Sigmoid colon (tissue), 7 donors: ENCODE measurements around the gene BMP3. TPM values are rescaled to one million over a fixed set of nuclear protein-coding genes. Genes with fewer than 3 reads are reported as not detected.

ENCODE experiments used
- DNase-seq: peaks from one replicate; pipeline ENCODE4 v3.0.0-alpha.2; 2019
- H3K27ac ChIP-seq, 4 donors: fragments of 200-600 bp; sonication (generic); one replicate each; pipeline ENCODE4 v1.5.1; 2016 to 2019; ENCODE audit warnings: mild to moderate bottlenecking in 1 of 4
- H3K27me3 ChIP-seq, 3 donors: fragments of 200-600 bp; sonication (generic); one replicate each; pipeline ENCODE4 v1.5.1; 2019; ENCODE audit warnings: mild to moderate bottlenecking in 1 of 3
- H3K36me3 ChIP-seq, 4 donors: fragments of 200-600 bp; sonication (generic); one replicate each; pipeline ENCODE4 v1.5.1; 2016 to 2019
- H3K4me1 ChIP-seq, 4 donors: fragments of 200-600 bp; sonication (generic); one replicate each; pipeline ENCODE4 v1.5.1; 2017 to 2019
- H3K4me3 ChIP-seq, 4 donors: fragments of 200-600 bp; sonication (generic); one replicate each; pipeline ENCODE4 v1.5.1; 2017 to 2019; ENCODE audit warnings: mild to moderate bottlenecking in 2 of 4, moderate library complexity in 1 of 4
- H3K9me3 ChIP-seq, 4 donors: fragments of 200-600 bp in 3 of 4; sonication (generic) in 3 of 4; one replicate each; pipeline versions ENCODE4 v1.5.1 to v1.6.1; 2013 to 2019
- CTCF ChIP-seq, 4 experiments: fragments of 450-650 bp in 3 of 4; fragments of 200-600 bp in 1 of 4; IDR thresholded peaks; one replicate each; pipeline ENCODE4 v1.5.1; 2016 to 2019; ENCODE audit warnings: antibody characterized with exemption in 4 of 4, mild to moderate bottlenecking in 3 of 4, moderate library complexity in 2 of 4
- EP300 ChIP-seq, 4 donors: sonication (generic); formaldehyde crosslinking; IDR thresholded peaks; one replicate each; pipeline ENCODE4 v1.6.1; 2017; ENCODE audit warnings: antibody characterized with exemption in 4 of 4
- POLR2A ChIP-seq, 2 donors: fragments of 450-650 bp; IDR thresholded peaks; one replicate each; pipeline ENCODE4 v1.6.1; 2016; ENCODE audit warnings: antibody characterized with exemption in 2 of 2, mild to moderate bottlenecking in 2 of 2, moderate library complexity in 2 of 2
- POLR2AphosphoS5 ChIP-seq, 4 donors: sonication (generic); formaldehyde crosslinking; IDR thresholded peaks; one replicate each; pipeline ENCODE4 v1.6.1; 2017; ENCODE audit warnings: antibody characterized with exemption in 4 of 4
- WGBS, 2 donors: extraction: QIAGEN DNeasy Blood & Tissue Kit; methylation state at CpG; one replicate each; pipeline ENCODE4 v1.1.7; 2013; 5-methylcytosine and 5-hydroxymethylcytosine counted together
- intact Hi-C: fragments of 100-400 bp; cut with DNase I; formaldehyde crosslinking; loops from one replicate; pipeline ENCODE4 v1.15.1; 2023
- polyA plus RNA-seq, 3 donors: library from polyadenylated mRNA; stranded (reverse); fragments of 200-250 nt; gene quantifications; one replicate each; pipeline ENCODE4 v1.2.3, GENCODE V29; 2013
- total RNA-seq, 4 donors: library from RNA; depleted of rRNA; stranded (reverse); fragments of >200 nt; gene quantifications; one replicate each; pipeline ENCODE4 v1.1.0, GENCODE V29; 2016
- donor health status: healthy with polysubstance abuse.
- donor health status: Bipolar disorder and iron deficiency.
- donor health status: healthy.

The BMP3 gene
- total and polyA plus RNA-seq, 7 donors = 3.7 to 63.1 (median 30.5) TPM

GRCh38 chr4:81021142-81021944 is 9.2 kb upstream of the BMP3 start:
- Histone ChIP-seq H3K4me1 (peaks cover 0 to 20% (median 11%) of the 10 kb centered on the region in 4 donors), H3K4me3 (no peak overlapping the region), H3K9me3 (no peaks in the 10 kb centered on the region), H3K27ac (no peak overlapping the region), H3K36me3 (no peaks in the 10 kb centered on the region), H3K27me3 (no peaks in the 10 kb centered on the region)
- DNase-seq = no peak
- WGBS, 2 donors = 7 to 38% methylated on average over 5 of the region's 5 CpGs
- TF ChIP-seq POLR2AphosphoS5 (IDR thresholded peaks at IDR 0.05) (no peak), EP300 (IDR thresholded peaks at IDR 0.05) (no peak), CTCF (IDR thresholded peaks at IDR 0.05) (no peak), POLR2A (IDR thresholded peaks at IDR 0.05) (no peak)
- intact Hi-C loops = no loop called here

GRCh38 chr4:81021981-81022380 is 8.5 kb upstream of the BMP3 start:
- Histone ChIP-seq H3K27me3 (no peaks in the 10 kb centered on the region), H3K9me3 (no peaks in the 10 kb centered on the region), H3K4me1 (peaks cover 0 to 20% (median 11%) of the 10 kb centered on the region in 4 donors), H3K4me3 (no peak overlapping the region), H3K27ac (no peak overlapping the region), H3K36me3 (no peaks in the 10 kb centered on the region)
- no peak for TF ChIP-seq EP300 (IDR thresholded peaks at IDR 0.05)
- no peak for TF ChIP-seq POLR2A (IDR thresholded peaks at IDR 0.05)
- no peak for TF ChIP-seq CTCF (IDR thresholded peaks at IDR 0.05)
- no peak for TF ChIP-seq POLR2AphosphoS5 (IDR thresholded peaks at IDR 0.05)
- WGBS, 2 donors = 10 to 60% methylated on average over 1 of the region's 1 CpG
- DNase-seq = no peak
- intact Hi-C loops = no loop called here

GRCh38 chr4:81023484-81023883 is 7.0 kb upstream of the BMP3 start:
- intact Hi-C loops = no loop called here

GRCh38 chr4:81030981-81031791 is 678 bp downstream of the BMP3 start:
- no peaks in the 10 kb centered on the region for H3K9me3 ChIP-seq
- H3K4me3 ChIP-seq = peak overlapping the region; percentile 56 to 77 (median 66)
- peak overlapping the region; percentile 65 to 86 (median 82) for H3K27ac ChIP-seq
- WGBS, 2 donors = 1% methylated on average over 77 of the region's 77 CpGs
- H3K36me3 ChIP-seq = no peaks in the 10 kb centered on the region
- peaks cover 0 to 19% (median 11%) of the 10 kb centered on the region in 4 donors for H3K4me1 ChIP-seq
- no peak for TF ChIP-seq CTCF (IDR thresholded peaks at IDR 0.05)
- intact Hi-C loops = loop anchor here (5.0 to 10.0 kb wide), 4 partner anchors 319 to 1344 kb away; partner anchors contain the start of gene HNRNPD
- DNase-seq = no peak
- peaks cover 0 to 15% (median 0%) of the 10 kb centered on the region in 3 donors for H3K27me3 ChIP-seq

More at GRCh38 chr4:81023484-81023883, 7.0 kb upstream of the BMP3 start:
- H3K9me3 ChIP-seq = no peaks in the 10 kb centered on the region
- H3K27me3 ChIP-seq = no peaks in the 10 kb centered on the region
- peaks cover 0 to 20% (median 11%) of the 10 kb centered on the region in 4 donors for H3K4me1 ChIP-seq
- no peak overlapping the region for H3K27ac ChIP-seq
- no peak overlapping the region for H3K4me3 ChIP-seq
- no peaks in the 10 kb centered on the region for H3K36me3 ChIP-seq
- DNase-seq = no peak
- no peak for TF ChIP-seq EP300 (IDR thresholded peaks at IDR 0.05)
- no peak for TF ChIP-seq CTCF (IDR thresholded peaks at IDR 0.05)
- TF ChIP-seq POLR2A (IDR thresholded peaks at IDR 0.05) = no peak
- no peak for TF ChIP-seq POLR2AphosphoS5 (IDR thresholded peaks at IDR 0.05)
